BLaER1 treated with 17β-estradiol and CSF1 and Interleukin-3, amounts not matched to agents 10 nM and 100 nM (cell line): ENCODE data around the gene TTC28.

ENCODE experiments used
- H3K27ac ChIP-seq, 11 experiments: shearing (Covaris generic); formaldehyde crosslinking; 2 replicates each; pipeline ENCODE4 v1.8.1; 2022
- H3K27me3 ChIP-seq, 11 experiments: shearing (Covaris generic); formaldehyde crosslinking; 2 replicates each; pipeline ENCODE4 v1.8.1; 2022
- H3K36me3 ChIP-seq, 11 experiments: shearing (Covaris generic); formaldehyde crosslinking; 2 replicates each; pipeline ENCODE4 v1.8.1; 2022
- H3K4me1 ChIP-seq, 10 experiments: shearing (Covaris generic); formaldehyde crosslinking; 2 replicates each; pipeline ENCODE4 v1.8.1; 2022
- H3K4me2 ChIP-seq, 11 experiments: shearing (Covaris generic); formaldehyde crosslinking; 2 replicates each; pipeline ENCODE4 v1.8.1; 2022
- H3K4me3 ChIP-seq, 10 experiments: shearing (Covaris generic); formaldehyde crosslinking; 2 replicates each; pipeline ENCODE4 v1.8.1; 2022
- H3K9ac ChIP-seq, 11 experiments: shearing (Covaris generic); formaldehyde crosslinking; 2 replicates each; pipeline ENCODE4 v1.8.1; 2022
- H3K9me3 ChIP-seq, 11 experiments: shearing (Covaris generic); formaldehyde crosslinking; replicated peaks in 1 of 11; 2 replicates each; pipeline ENCODE4 v1.8.1; 2022
- H4K20me1 ChIP-seq, 11 experiments: shearing (Covaris generic); formaldehyde crosslinking; 2 replicates each; pipeline ENCODE4 v1.8.1; 2022
- Cebpa-rat ChIP-seq, 11 experiments: shearing (Covaris generic); IDR thresholded peaks; 2 replicates each; pipeline ENCODE4 v1.8.1; 2022

TTC28 gene

DNA sequence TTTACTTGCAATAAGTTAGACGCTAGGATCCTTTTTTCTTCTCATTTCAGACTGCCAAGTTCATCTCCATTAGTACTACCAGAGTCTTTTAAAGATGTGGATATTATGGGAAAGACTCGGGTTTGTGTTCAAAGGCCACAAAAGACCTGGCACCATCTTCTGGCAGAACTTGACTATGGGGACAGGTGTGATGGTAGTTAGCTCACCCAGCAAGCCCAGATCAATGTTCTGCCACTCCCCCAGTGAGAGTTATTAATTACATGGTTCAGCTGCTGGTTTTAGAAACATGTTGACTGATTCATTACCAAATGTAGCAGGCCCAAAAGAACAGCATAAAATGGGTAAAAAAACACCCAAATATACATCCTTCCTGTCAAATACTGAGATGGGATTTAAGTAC, 427.1 kb downstream of the TTC28 start:
- no peak overlapping the region for H3K4me3 ChIP-seq
- TF ChIP-seq Cebpa-rat (IDR thresholded peaks at IDR 0.05): no peak
- H3K36me3 ChIP-seq: no peaks in the 10 kb centered on the region
- H3K4me1 ChIP-seq: no peaks in the 10 kb centered on the region
- H3K9me3 ChIP-seq: no peaks in the 10 kb centered on the region
- no peak overlapping the region for H3K27ac ChIP-seq
- H3K27me3 ChIP-seq: no peaks in the 10 kb centered on the region
- no peak overlapping the region for H3K9ac ChIP-seq
- H4K20me1 ChIP-seq: no peaks in the 10 kb centered on the region; a peak in 1 of 22 replicates
- no peak overlapping the region for H3K4me2 ChIP-seq

DNA sequence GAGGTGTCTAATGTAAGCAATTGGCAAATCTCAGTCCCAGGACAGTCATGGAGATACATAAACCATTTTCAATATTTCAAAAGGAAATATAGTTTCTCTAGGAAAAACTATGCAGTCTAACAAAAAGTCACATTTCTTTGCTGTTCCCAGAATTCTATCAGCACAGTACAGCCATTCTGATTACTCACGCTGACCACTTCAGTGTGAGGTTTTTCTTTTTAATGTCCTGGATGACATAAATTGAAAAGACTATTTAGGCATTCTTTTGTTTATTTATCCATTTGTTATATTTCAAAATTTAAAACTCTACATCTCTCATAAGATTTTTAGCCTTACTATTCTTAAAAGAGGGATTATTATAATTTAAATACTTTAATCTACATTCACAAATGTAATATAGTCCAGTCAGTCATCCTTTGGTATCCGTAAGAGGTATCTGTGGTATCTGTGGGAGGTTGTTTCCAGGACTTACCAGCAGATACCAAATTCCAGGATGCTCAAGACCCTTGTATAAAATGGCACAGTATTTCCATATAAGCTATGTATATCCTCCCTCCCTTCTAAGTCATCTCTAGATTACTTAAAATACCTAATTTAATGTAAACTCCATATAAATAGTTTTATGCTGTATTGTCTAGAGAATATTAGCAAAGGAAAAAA, 429.5 kb downstream of the TTC28 start:
- Histone ChIP-seq H3K27me3 (no peaks in the 10 kb centered on the region), H4K20me1 (no peaks in the 10 kb centered on the region; a peak in 1 of 22 replicates)

DNA sequence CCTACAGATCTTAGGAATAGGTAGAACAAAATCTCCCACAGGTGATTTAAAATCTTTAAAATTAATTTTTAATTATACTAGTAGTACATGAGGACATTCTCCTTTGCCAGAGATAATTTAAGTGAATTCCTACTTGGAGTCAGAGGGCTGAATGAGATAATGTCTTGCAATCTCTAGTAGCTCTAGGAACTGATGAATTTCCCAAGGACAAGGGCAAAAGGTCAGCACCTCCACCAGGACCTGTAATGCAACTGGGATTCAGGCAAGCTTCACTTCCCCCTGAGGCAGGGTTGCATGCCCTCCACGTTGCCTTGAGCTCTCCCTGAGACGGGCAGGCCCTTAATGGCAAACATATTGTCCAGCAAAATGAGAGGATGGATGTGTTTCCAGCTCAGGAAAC, 430.2 kb downstream of the TTC28 start:
- Histone ChIP-seq H3K9ac (no peak overlapping the region), H3K9me3 (no peaks in the 10 kb centered on the region), H4K20me1 (no peaks in the 10 kb centered on the region; a peak in 1 of 22 replicates), H3K4me2 (no peak overlapping the region), H3K36me3 (no peaks in the 10 kb centered on the region), H3K4me3 (no peak overlapping the region), H3K4me1 (no peaks in the 10 kb centered on the region), H3K27ac (no peak overlapping the region), H3K27me3 (peaks cover 0 to 6% (median 0%) of the 10 kb centered on the region in 11 experiments; a peak in 1 of 22 replicates)
- no peak for TF ChIP-seq Cebpa-rat (IDR thresholded peaks at IDR 0.05)

More for the DNA sequence above, 429.5 kb downstream of the TTC28 start:
- Histone ChIP-seq H3K9me3 (no peaks in the 10 kb centered on the region), H3K4me3 (no peak overlapping the region), H3K27ac (no peak overlapping the region), H3K4me2 (no peak overlapping the region), H3K4me1 (no peaks in the 10 kb centered on the region), H3K36me3 (no peaks in the 10 kb centered on the region), H3K9ac (no peak overlapping the region)
- TF ChIP-seq Cebpa-rat (IDR thresholded peaks at IDR 0.05): no peak

DNA sequence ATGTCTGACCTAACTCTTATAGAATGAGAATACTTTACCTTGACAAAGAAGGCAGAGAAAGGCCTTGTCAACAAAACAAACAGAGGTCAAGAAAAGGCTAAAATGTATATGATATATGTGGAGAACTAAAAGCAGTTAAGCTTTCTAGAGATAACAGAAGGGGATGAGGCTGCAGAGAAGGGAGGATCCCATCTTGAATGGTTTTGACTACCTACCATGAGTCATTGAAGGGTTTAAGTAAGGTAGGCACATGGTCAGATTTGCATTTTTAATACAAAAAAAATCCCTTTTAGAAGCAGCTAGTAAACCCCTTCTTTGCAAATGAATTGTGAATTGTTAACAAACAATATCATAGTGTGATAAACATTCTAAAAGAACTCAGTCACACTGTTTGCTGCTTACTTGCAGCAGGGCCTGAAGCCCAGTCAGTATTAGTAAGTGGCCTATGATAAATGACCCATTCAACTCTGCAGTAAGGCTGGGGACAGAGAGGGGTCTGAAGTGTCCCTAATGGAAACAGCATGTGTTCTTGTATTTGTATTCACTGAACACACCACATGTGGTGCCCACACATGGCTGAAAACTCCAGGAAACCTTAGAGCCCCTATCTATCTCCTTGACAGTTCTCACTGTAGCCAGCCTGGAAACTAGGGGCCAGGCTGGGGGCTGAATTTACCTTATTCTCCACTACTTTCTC, 431.8 kb downstream of the TTC28 start:
- TF ChIP-seq Cebpa-rat (IDR thresholded peaks at IDR 0.05): no peak
- Histone ChIP-seq H4K20me1 (no peaks in the 10 kb centered on the region; a peak in 1 of 22 replicates), H3K4me2 (no peak overlapping the region), H3K36me3 (no peaks in the 10 kb centered on the region), H3K9me3 (no peaks in the 10 kb centered on the region), H3K27ac (no peak overlapping the region), H3K27me3 (peaks cover 0 to 6% (median 0%) of the 10 kb centered on the region in 11 experiments; a peak in 2 of 22 replicates), H3K4me3 (no peak overlapping the region), H3K4me1 (no peaks in the 10 kb centered on the region), H3K9ac (no peak overlapping the region)

DNA sequence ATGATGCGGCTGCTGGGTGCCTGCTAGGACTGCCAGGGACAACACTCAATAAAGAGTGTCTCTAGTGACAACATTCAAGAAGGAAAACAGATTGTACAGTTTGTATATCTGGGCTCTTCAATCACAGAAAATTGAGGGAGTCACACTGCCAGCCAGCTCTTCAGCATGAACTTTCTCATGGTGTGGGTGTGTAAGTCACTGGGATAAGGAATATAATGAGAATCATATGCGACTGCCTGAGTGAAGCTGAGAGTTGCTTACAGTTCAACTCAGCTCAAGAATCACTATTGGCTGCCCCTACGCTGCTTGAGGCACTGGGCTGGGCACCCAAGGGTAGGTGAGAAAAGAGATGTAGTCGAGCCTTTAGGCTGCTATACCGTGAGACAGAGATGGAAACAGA, 432.5 kb downstream of the TTC28 start:
- Histone ChIP-seq H3K27ac (no peak overlapping the region), H3K36me3 (no peaks in the 10 kb centered on the region), H4K20me1 (no peaks in the 10 kb centered on the region; a peak in 1 of 22 replicates), H3K4me3 (no peak overlapping the region), H3K4me1 (peaks cover 0 to 4% (median under 1%) of the 10 kb centered on the region in 10 experiments; a peak in 7 of 20 replicates), H3K4me2 (no peak overlapping the region), H3K27me3 (peaks cover 0 to 6% (median 0%) of the 10 kb centered on the region in 11 experiments; a peak in 2 of 22 replicates), H3K9ac (no peak overlapping the region), H3K9me3 (no peaks in the 10 kb centered on the region)
- no peak for TF ChIP-seq Cebpa-rat (IDR thresholded peaks at IDR 0.05)

DNA sequence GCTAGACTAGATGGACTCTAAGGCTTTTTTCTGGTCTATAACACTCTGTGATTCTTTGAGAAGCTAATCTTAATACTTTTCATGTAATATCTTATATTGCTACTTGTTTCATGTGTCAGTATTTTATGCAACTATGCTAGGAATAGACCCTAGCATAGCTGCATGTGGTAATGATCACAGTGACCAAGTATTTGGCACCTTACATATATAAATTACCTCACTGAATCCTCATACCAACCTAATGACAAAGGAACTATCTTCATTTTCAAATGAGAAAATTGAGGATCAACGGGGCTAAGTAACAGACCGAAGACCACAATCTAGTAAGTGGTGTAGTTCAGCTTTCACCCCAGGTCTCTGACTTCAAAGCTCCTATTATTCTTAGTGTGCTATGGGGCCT, 433.2 kb downstream of the TTC28 start:
- no peaks in the 10 kb centered on the region for H3K9me3 ChIP-seq
- H3K4me1 ChIP-seq: peaks cover 0 to 9% (median 4%) of the 10 kb centered on the region in 10 experiments; a peak in 8 of 20 replicates
- no peak overlapping the region for H3K4me2 ChIP-seq
- H3K27ac ChIP-seq: no peak overlapping the region
- no peak for TF ChIP-seq Cebpa-rat (IDR thresholded peaks at IDR 0.05)
- H3K27me3 ChIP-seq: peaks cover 0 to 6% (median 0%) of the 10 kb centered on the region in 11 experiments; a peak in 2 of 22 replicates
- H4K20me1 ChIP-seq: no peaks in the 10 kb centered on the region; a peak in 1 of 22 replicates
- H3K36me3 ChIP-seq: no peaks in the 10 kb centered on the region
- H3K9ac ChIP-seq: no peak overlapping the region
- H3K4me3 ChIP-seq: no peak overlapping the region

DNA sequence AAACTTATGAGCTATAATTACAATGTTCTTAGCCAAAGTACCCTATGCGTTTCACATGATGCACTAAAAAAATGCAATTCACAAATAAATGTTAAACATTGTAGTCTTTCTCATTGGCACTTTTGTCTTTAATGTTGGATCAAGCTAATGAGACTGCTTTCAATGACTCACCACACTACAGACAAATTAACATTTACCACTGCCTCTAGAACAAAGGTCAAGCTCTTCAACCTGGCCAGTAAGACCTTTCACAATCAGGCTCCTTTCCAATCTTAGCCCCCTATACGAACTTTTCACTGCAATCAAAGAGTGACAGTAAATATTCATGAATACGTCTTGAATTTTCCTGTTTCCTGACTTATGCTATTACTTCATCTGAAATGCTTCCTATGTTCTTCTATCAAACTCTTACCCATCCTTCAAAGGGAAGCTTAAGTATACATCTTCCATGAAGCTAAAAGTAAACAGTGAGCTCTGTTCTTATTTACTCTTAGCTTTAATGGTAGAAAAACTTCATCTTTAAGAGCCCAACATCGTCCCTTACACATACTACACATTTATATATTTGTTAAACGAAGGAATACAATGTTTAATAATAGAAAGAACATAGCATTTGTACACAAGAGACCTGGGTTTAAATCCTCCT, 433.9 kb downstream of the TTC28 start:
- Histone ChIP-seq H3K9ac (no peak overlapping the region), H3K27ac (no peak overlapping the region), H3K4me3 (no peak overlapping the region), H3K36me3 (no peaks in the 10 kb centered on the region), H3K4me2 (no peak overlapping the region), H3K27me3 (peaks cover 0 to 6% (median 0%) of the 10 kb centered on the region in 11 experiments; a peak in 2 of 22 replicates), H3K9me3 (no peaks in the 10 kb centered on the region), H4K20me1 (no peaks in the 10 kb centered on the region; a peak in 1 of 22 replicates), H3K4me1 (peaks cover 0 to 13% (median 4%) of the 10 kb centered on the region in 10 experiments; a peak in 8 of 20 replicates)
- no peak for TF ChIP-seq Cebpa-rat (IDR thresholded peaks at IDR 0.05)

DNA sequence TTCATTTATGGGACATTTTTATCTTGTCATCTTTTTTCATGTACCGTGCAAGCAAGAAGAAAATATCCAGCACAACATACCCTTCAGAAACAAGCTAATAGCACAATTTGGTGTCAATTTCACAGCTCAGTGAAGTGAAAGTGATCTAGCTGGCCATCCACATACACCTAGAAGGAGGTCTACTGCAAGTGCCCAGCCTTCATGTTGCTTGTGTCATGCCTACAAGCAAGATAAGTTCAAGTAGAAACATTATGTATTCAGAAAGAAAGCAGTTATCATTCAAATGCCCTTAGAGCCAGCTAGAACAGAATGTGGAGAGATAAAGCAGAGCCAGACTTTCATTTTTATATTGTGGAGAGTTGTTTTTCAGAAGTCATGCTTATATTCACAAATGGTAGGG, 434.9 kb downstream of the TTC28 start:
- peaks cover 0 to 13% (median 4%) of the 10 kb centered on the region in 10 experiments; a peak in 8 of 20 replicates for H3K4me1 ChIP-seq
- no peak overlapping the region for H3K9ac ChIP-seq
- H3K9me3 ChIP-seq: no peaks in the 10 kb centered on the region
- no peaks in the 10 kb centered on the region; a peak in 1 of 22 replicates for H4K20me1 ChIP-seq
- no peak overlapping the region for H3K4me2 ChIP-seq
- no peak overlapping the region for H3K4me3 ChIP-seq
- peaks cover 0 to 6% (median 0%) of the 10 kb centered on the region in 11 experiments; a peak in 3 of 22 replicates for H3K27me3 ChIP-seq
- H3K36me3 ChIP-seq: no peaks in the 10 kb centered on the region
- no peak overlapping the region for H3K27ac ChIP-seq
- TF ChIP-seq Cebpa-rat (IDR thresholded peaks at IDR 0.05): no peak

DNA sequence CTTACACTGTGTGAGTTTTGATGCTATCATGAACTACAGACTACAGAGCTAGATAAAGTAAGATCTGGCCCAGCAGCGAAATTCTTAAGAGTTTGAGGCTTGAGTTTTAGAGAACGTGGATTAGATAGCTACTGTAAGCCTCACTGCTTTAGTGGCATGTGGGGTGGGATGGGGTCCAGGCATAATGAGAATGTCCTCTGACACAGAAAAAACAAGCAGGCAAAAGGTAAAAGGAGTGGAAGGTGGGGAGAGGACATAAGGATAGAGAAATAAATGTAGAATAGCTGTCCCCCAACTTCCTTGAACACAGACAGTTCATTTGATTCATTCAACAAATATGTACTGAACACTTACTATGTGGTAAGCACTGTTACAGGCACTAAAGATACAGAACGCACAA, 436.1 kb downstream of the TTC28 start:
- Histone ChIP-seq H3K27me3 (peaks cover 0 to 9% (median 0%) of the 10 kb centered on the region in 11 experiments; a peak in 3 of 22 replicates), H3K4me1 (peaks cover 0 to 13% (median 4%) of the 10 kb centered on the region in 10 experiments; a peak in 8 of 20 replicates), H4K20me1 (no peaks in the 10 kb centered on the region), H3K27ac (no peak overlapping the region), H3K9me3 (peaks cover 0 to 7% (median 0%) of the 10 kb centered on the region in 11 experiments; a peak in 6 of 22 replicates), H3K4me2 (no peak overlapping the region), H3K9ac (no peak overlapping the region), H3K4me3 (no peak overlapping the region), H3K36me3 (no peaks in the 10 kb centered on the region)
- TF ChIP-seq Cebpa-rat (IDR thresholded peaks at IDR 0.05): no peak
